Uterus (tissue), 2 donors: ENCODE data around the gene FAT1.

Experiments used
- CTCF ChIP-seq, 4 experiments: fragments of 200-600 bp in 2 of 4; fragments of 450-650 bp in 2 of 4; sonication (generic) in 2 of 4; IDR thresholded peaks; one replicate each; pipeline ENCODE4 v1.5.1; 2016 to 2019; ENCODE audit warnings: antibody characterized with exemption in 4 of 4, mild to moderate bottlenecking in 2 of 4, moderate library complexity in 1 of 4
- POLR2A ChIP-seq, 2 donors: fragments of 450-650 bp; IDR thresholded peaks; one replicate each; pipeline ENCODE4 v1.6.1; 2016; ENCODE audit warnings: antibody characterized with exemption in 2 of 2, mild to moderate bottlenecking in 1 of 2, moderate library complexity in 1 of 2

GRCh38 chr4:186737427-186737826, 13.8 kb upstream of the FAT1 start:
- no peak for TF ChIP-seq CTCF (IDR thresholded peaks at IDR 0.05)
- TF ChIP-seq POLR2A (IDR thresholded peaks at IDR 0.05): no peak
